ENCODE measurements around the gene LRRC28.

LRRC28 gene

GRCh38 chr15:99307735-99308134, 56.5 kb downstream of the LRRC28 start:
- DNase-seq = no peak

GRCh38 chr15:99310745-99311144, 59.5 kb downstream of the LRRC28 start:
- DNase-seq = no peak

- no peak for DNase-seq
These were observed 60.9 kb downstream of the LRRC28 start for GRCh38 chr15:99312228-99312627.

- DNase-seq = no peak
These were observed 61.5 kb downstream of the LRRC28 start for GRCh38 chr15:99312794-99313193.

GRCh38 chr15:99315636-99316035, 64.4 kb downstream of the LRRC28 start:
- DNase-seq = no peak

GRCh38 chr15:99320374-99321215, 69.3 kb downstream of the LRRC28 start:
- no peak for DNase-seq

GRCh38 chr15:99321468-99321867, 70.2 kb downstream of the LRRC28 start:
- peak in 1 of 3 donors; percentile 30 for DNase-seq

GRCh38 chr15:99322643-99323405, 71.5 kb downstream of the LRRC28 start:
- no peak for DNase-seq

- peak; percentile 86 to 92 (median 91) for DNase-seq
These were observed 72.9 kb downstream of the LRRC28 start for GRCh38 chr15:99324082-99324620.

- DNase-seq = no peak
These were observed 73.4 kb downstream of the LRRC28 start for GRCh38 chr15:99324700-99325099.

- no peak for DNase-seq
These were observed 75.0 kb downstream of the LRRC28 start for GRCh38 chr15:99326235-99326634.

GRCh38 chr15:99328106-99329072, 77.1 kb downstream of the LRRC28 start:
- DNase-seq = peak; percentile 45 to 71 (median 52)

- no peak for DNase-seq
These were observed 80.1 kb downstream of the LRRC28 start for GRCh38 chr15:99331381-99331780.

GRCh38 chr15:99333413-99333812, 82.1 kb downstream of the LRRC28 start:
- DNase-seq = no peak

- DNase-seq = no peak
These were observed 82.7 kb downstream of the LRRC28 start for GRCh38 chr15:99333981-99334380.

GRCh38 chr15:99335508-99335907, 84.2 kb downstream of the LRRC28 start:
- no peak for DNase-seq

- no peak for DNase-seq
These were observed 85.5 kb downstream of the LRRC28 start for GRCh38 chr15:99336794-99337193.

GRCh38 chr15:99340347-99340746, 89.1 kb downstream of the LRRC28 start:
- DNase-seq = no peak

- DNase-seq = peak in 1 of 3 donors; percentile 31
These were observed 90.5 kb downstream of the LRRC28 start for GRCh38 chr15:99341786-99342185.

GRCh38 chr15:99343208-99343607, 91.9 kb downstream of the LRRC28 start:
- no peak for DNase-seq

- DNase-seq = no peak
These were observed 92.7 kb downstream of the LRRC28 start for GRCh38 chr15:99343881-99344551.

GRCh38 chr15:99344639-99345038, 93.4 kb downstream of the LRRC28 start:
- no peak for DNase-seq
